WTC11 (cell line): ENCODE data around the gene TNFRSF4. TPM values are rescaled to one million over a fixed set of nuclear protein-coding genes. Genes with fewer than 3 reads are reported as not detected.

ENCODE experiments used
- ATAC-seq: fragments of 200-7000 bp; cut with Tn5 transposase; 2 replicates; pipeline ENCODE4 v1.10.0; 2021; ENCODE audit warnings: mild to moderate bottlenecking, moderate library complexity
- CTCF ChIA-PET: fragments of 300-600 bp; sonication (Branson Sonifier 250); formaldehyde crosslinking; loops from one replicate; lab custom pipeline; 2021; ENCODE audit warnings: antibody characterized with exemption; lab: Charles Lee
- POLR2A ChIA-PET: fragments of 350-600 bp; sonication (Branson Sonifier 250); formaldehyde crosslinking; loops from one replicate; lab custom pipeline; 2021; ENCODE audit warnings: antibody characterized with exemption; lab: Charles Lee
- DNase-seq: peaks from one replicate; pipeline ENCODE4 v3.0.0; 2021; ENCODE audit warnings: low spot score
- H3K27ac Mint-ChIP-seq: 2 replicates; pipeline ENCODE4 v1.8.0; 2021; ENCODE audit warnings: mixed read lengths
- H3K27me3 Mint-ChIP-seq: 2 replicates; pipeline ENCODE4 v1.8.0; 2021; ENCODE audit warnings: low read depth, mild to moderate bottlenecking, moderate library complexity, mixed read lengths
- H3K36me3 Mint-ChIP-seq: 2 replicates; pipeline ENCODE4 v1.8.0; 2021; ENCODE audit warnings: mixed read lengths
- H3K4me1 Mint-ChIP-seq: 2 replicates; pipeline ENCODE4 v1.8.0; 2022; ENCODE audit warnings: mixed read lengths
- H3K4me3 Mint-ChIP-seq: 2 replicates; pipeline ENCODE4 v1.8.0; 2021; ENCODE audit warnings: mild to moderate bottlenecking, moderate library complexity, mixed read lengths
- H3K9me3 Mint-ChIP-seq: 2 replicates; pipeline ENCODE4 v1.8.0; 2021; ENCODE audit warnings: mixed read lengths
- ATF6 ChIP-seq: sonication (generic); formaldehyde crosslinking; IDR thresholded peaks from 2 replicates; pipeline ENCODE4 v1.8.1; 2023; ENCODE audit warnings: mild to moderate bottlenecking, missing genetic modification reagents
- CDX4 ChIP-seq: fragments of 250-450 bp; sonication (Bioruptor Pico); IDR thresholded peaks from 2 replicates; pipeline ENCODE4 v1.9.0; 2021; ENCODE audit warnings: moderate library complexity, mild to moderate bottlenecking, inconsistent platforms, borderline replicate concordance
- CREM ChIP-seq: sonication (generic); formaldehyde crosslinking; IDR thresholded peaks from 2 replicates; pipeline ENCODE4 v1.8.1; 2022; ENCODE audit warnings: mild to moderate bottlenecking, missing genetic modification reagents, moderate library complexity
- E2F4 ChIP-seq: sonication (generic); formaldehyde crosslinking; IDR thresholded peaks from 2 replicates; pipeline ENCODE4 v1.8.1; 2022; ENCODE audit warnings: low read depth, mild to moderate bottlenecking, moderate library complexity, missing genetic modification reagents, borderline replicate concordance
- E2F5 ChIP-seq: sonication (generic); formaldehyde crosslinking; IDR thresholded peaks from 2 replicates; pipeline ENCODE4 v1.8.1; 2022; ENCODE audit warnings: mild to moderate bottlenecking, moderate library complexity, missing genetic modification reagents
- EMX1 ChIP-seq: fragments of 250-450 bp; sonication (Bioruptor Pico); IDR thresholded peaks from 2 replicates; pipeline ENCODE4 v1.8.0; 2021; ENCODE audit warnings: mild to moderate bottlenecking
- FOXP4 ChIP-seq: sonication (generic); formaldehyde crosslinking; IDR thresholded peaks from 2 replicates; pipeline ENCODE4 v1.8.0; 2022; ENCODE audit warnings: mild to moderate bottlenecking, missing genetic modification reagents
- IRF1 ChIP-seq: sonication (generic); formaldehyde crosslinking; IDR thresholded peaks from 2 replicates; pipeline ENCODE4 v1.8.0; 2023; ENCODE audit warnings: missing genetic modification reagents
- JUN ChIP-seq: sonication (generic); formaldehyde crosslinking; IDR thresholded peaks from 2 replicates; pipeline ENCODE4 v1.8.0; 2023; ENCODE audit warnings: mild to moderate bottlenecking, missing genetic modification reagents
- MXD4 ChIP-seq: fragments of 250-450 bp; sonication (Bioruptor Pico); IDR thresholded peaks from 2 replicates; pipeline ENCODE4 v1.8.0; 2021; ENCODE audit warnings: mild to moderate bottlenecking, moderate library complexity, borderline replicate concordance
- NFE2L1 ChIP-seq: sonication (generic); formaldehyde crosslinking; IDR thresholded peaks from 2 replicates; pipeline ENCODE4 v1.8.1; 2023; ENCODE audit warnings: missing genetic modification reagents
- NR2C2 ChIP-seq: sonication (generic); formaldehyde crosslinking; IDR thresholded peaks from 2 replicates; pipeline ENCODE4 v1.8.0; 2022; ENCODE audit warnings: mild to moderate bottlenecking, missing genetic modification reagents
- USF2 ChIP-seq: sonication (generic); formaldehyde crosslinking; IDR thresholded peaks from 2 replicates; pipeline ENCODE4 v1.8.1; 2023; ENCODE audit warnings: mild to moderate bottlenecking, missing genetic modification reagents, moderate library complexity
- ZNF121 ChIP-seq: sonication (generic); formaldehyde crosslinking; IDR thresholded peaks from 2 replicates; pipeline ENCODE4 v1.8.0; 2023; ENCODE audit warnings: missing genetic modification reagents
- ZNF219 ChIP-seq: sonication (generic); formaldehyde crosslinking; IDR thresholded peaks from 2 replicates; pipeline ENCODE4 v1.8.0; 2023; ENCODE audit warnings: missing genetic modification reagents, mild to moderate bottlenecking, borderline replicate concordance
- ZNF425 ChIP-seq: fragments of 250-450 bp; sonication (Bioruptor Pico); conservative IDR thresholded peaks from 2 replicates; pipeline ENCODE4 v1.9.0; 2021; ENCODE audit warnings: mild to moderate bottlenecking
- ZNF512 ChIP-seq: sonication (generic); formaldehyde crosslinking; IDR thresholded peaks from 2 replicates; pipeline ENCODE4 v1.8.1; 2022; ENCODE audit warnings: missing genetic modification reagents, borderline replicate concordance
- ZNF671 ChIP-seq: fragments of 250-450 bp; sonication (Bioruptor Pico); IDR thresholded peaks from 2 replicates; pipeline ENCODE4 v1.8.0; 2021; ENCODE audit warnings: mild to moderate bottlenecking
- total RNA-seq: library from RNA; stranded (reverse); gene quantifications from 3 replicates; pipeline ENCODE4 v1.2.3, GENCODE V29; 2021

Gene TNFRSF4
- total RNA-seq, 1 experiment from 2014 or later, result 0.33 TPM

GRCh38 chr1:1220197-1220596 lies 6.2 kb upstream of the TNFRSF4 start:
- CTCF ChIA-PET, result no interaction called here
- no peak for TF ChIP-seq ZNF425
- TF ChIP-seq EMX1 (CRISPR knock-in tag), result no peak
- TF ChIP-seq FOXP4 (CRISPR knock-in tag), result no peak
- TF ChIP-seq USF2 (CRISPR knock-in tag), result no peak
- POLR2A ChIA-PET, result no interaction called here
- no peaks in the 10 kb centered on the region for H3K9me3 Mint-ChIP-seq
- peaks cover 12% of the 10 kb centered on the region for H3K36me3 Mint-ChIP-seq
- DNase-seq, result no peak
- no peaks in the 10 kb centered on the region for H3K27me3 Mint-ChIP-seq
- H3K27ac Mint-ChIP-seq, result no peak overlapping the region
- H3K4me1 Mint-ChIP-seq, result no peaks in the 10 kb centered on the region
- ATAC-seq, result no peak
- no peak overlapping the region for H3K4me3 Mint-ChIP-seq

- no peak overlapping the region for H3K4me3 Mint-ChIP-seq
- H3K27me3 Mint-ChIP-seq, result no peaks in the 10 kb centered on the region
- H3K9me3 Mint-ChIP-seq, result no peaks in the 10 kb centered on the region
- POLR2A ChIA-PET, result no interaction called here
- peaks cover 12% of the 10 kb centered on the region for H3K36me3 Mint-ChIP-seq
- CTCF ChIA-PET, result no interaction called here
- DNase-seq (no peak), ATAC-seq (no peak)
- H3K27ac Mint-ChIP-seq, result no peak overlapping the region
- H3K4me1 Mint-ChIP-seq, result no peaks in the 10 kb centered on the region
- TF ChIP-seq ZNF671 (CRISPR knock-in tag) (no peak), ZNF219 (CRISPR knock-in tag) (no peak), ZNF121 (CRISPR knock-in tag) (no peak), E2F5 (CRISPR knock-in tag) (no peak)
Measured at GRCh38 chr1:1219341-1219740, 5.4 kb upstream of the TNFRSF4 start.

- ATAC-seq, result no peak
- H3K27me3 Mint-ChIP-seq, result no peaks in the 10 kb centered on the region
- H3K27ac Mint-ChIP-seq, result no peak overlapping the region
- POLR2A ChIA-PET, result no interaction called here
- H3K9me3 Mint-ChIP-seq, result no peaks in the 10 kb centered on the region
- H3K36me3 Mint-ChIP-seq, result peaks cover 9% of the 10 kb centered on the region
- no peak overlapping the region for H3K4me3 Mint-ChIP-seq
- CTCF ChIA-PET, result interaction anchor here (0.8 to 1.2 kb wide), 2 partner anchors 72 to 217 kb away, joined by 3 read pairs; no protein-coding TSS in a partner anchor
- no peaks in the 10 kb centered on the region for H3K4me1 Mint-ChIP-seq
- DNase-seq, result no peak
- TF ChIP-seq ATF6 (CRISPR knock-in tag), result no peak
- no peak for TF ChIP-seq E2F4 (CRISPR knock-in tag)
- TF ChIP-seq CDX4 (CRISPR knock-in tag), result no peak
- TF ChIP-seq MXD4, result no peak
- no peak for TF ChIP-seq CREM (CRISPR knock-in tag)
- TF ChIP-seq NR2C2 (CRISPR knock-in tag), result no peak
- TF ChIP-seq IRF1, result no peak
- TF ChIP-seq ZNF512 (CRISPR knock-in tag), result no peak
- no peak for TF ChIP-seq NFE2L1 (CRISPR knock-in tag)
- no peak for TF ChIP-seq EMX1 (CRISPR knock-in tag)
- no peak for TF ChIP-seq JUN (CRISPR knock-in tag)
Measured at GRCh38 chr1:1218524-1219200, 4.7 kb upstream of the TNFRSF4 start.
